Adrenal gland (tissue), 12 donors: ENCODE measurements around the gene DPYD. TPM values are rescaled to one million over a fixed set of nuclear protein-coding genes. Genes with fewer than 3 reads are reported as not detected.

Experiments
- DNase-seq, 7 donors: peaks; one replicate each; pipeline ENCODE4 v3.0.0-alpha.2; 2019 to 2020
- H3K27ac ChIP-seq, 5 donors: fragments of 200-600 bp; sonication (generic) in 4 of 5; 1 replicate in 3 of 5; 2 replicates in 2 of 5; pipeline versions ENCODE4 v1.5.1 to v1.8.0; 2016 to 2020; ENCODE audit warnings: mild to moderate bottlenecking in 1 of 5
- H3K27me3 ChIP-seq: fragments of 200-600 bp; 2 replicates; pipeline ENCODE4 v1.8.0; 2021
- H3K36me3 ChIP-seq, 2 donors: fragments of 200-600 bp; replicated peaks in 1 of 2; 1 replicate in 1 of 2; 2 replicates in 1 of 2; pipeline versions ENCODE4 v1.5.1 to v1.8.0; 2018 to 2022
- H3K4me1 ChIP-seq, 2 donors: fragments of 200-600 bp; replicated peaks in 1 of 2; 1 replicate in 1 of 2; 2 replicates in 1 of 2; pipeline versions ENCODE4 v1.5.1 to v1.8.0; 2018 to 2021
- H3K4me3 ChIP-seq, 4 donors: fragments of 200-600 bp; sonication (generic) in 3 of 4; one replicate each; pipeline ENCODE4 v1.5.1; 2016 to 2018
- H3K9me3 ChIP-seq, 3 donors: fragments of 200-600 bp; sonication (generic) in 1 of 3; replicated peaks in 1 of 3; 1 replicate in 2 of 3; 2 replicates in 1 of 3; pipeline versions ENCODE4 v1.5.1 to v1.8.0; 2016 to 2021
- POLR2A ChIP-seq, 2 donors: fragments of 450-650 bp; IDR thresholded peaks; one replicate each; pipeline ENCODE4 v1.6.1; 2017; ENCODE audit warnings: antibody characterized with exemption in 2 of 2, mild to moderate bottlenecking in 2 of 2, moderate library complexity in 1 of 2
- WGBS, 4 donors: extraction: QIAGEN DNeasy Blood & Tissue Kit in 2 of 4; methylation state at CpG; one replicate each; pipeline versions ENCODE4 v1.1.5 to v1.1.7; 2013 to 2017; 5-methylcytosine and 5-hydroxymethylcytosine counted together
- intact Hi-C, 2 donors: fragments of 100-400 bp; cut with DNase I; formaldehyde crosslinking; loops; one replicate each; pipeline versions ENCODE4 v1.14.1 to v1.15.0; 2022 to 2023
- polyA plus RNA-seq, 3 donors: library from polyadenylated mRNA; stranded (reverse); fragments of 200-250 nt in 2 of 3; fragments of 350-450 nt in 1 of 3; fragmentation: Illumina TruSeq in 1 of 3; extraction: RNeasy Lipid Tissue Mini Kit (QIAGEN cat#74804) in 1 of 3; gene quantifications; one replicate each; pipeline ENCODE4 v1.2.3, GENCODE V29; 2013 to 2014
- total RNA-seq, 9 donors: library from RNA; depleted of rRNA in 4 of 9; stranded (reverse); fragments of >200 nt in 4 of 9; fragments of 120-200 nt in 1 of 9; fragmentation: NEBNext Ultra II Directional in 1 of 9; extraction: Animal tissue kit (Norgen Biotek cat#: 25700) in 1 of 9; gene quantifications; one replicate each; pipeline versions ENCODE4 v1.1.0 to v1.2.4, GENCODE V29; 2013 to 2023
- TF ChIP-seq, protein P1 (sequence below), 6 experiments: fragments of 450-650 bp in 4 of 6; fragments of 200-600 bp in 2 of 6; sonication (generic) in 1 of 6; IDR thresholded peaks; 1 replicate in 5 of 6; 2 replicates in 1 of 6; pipeline versions ENCODE4 v1.5.1 to v1.8.0; 2016 to 2021; ENCODE audit warnings: antibody characterized with exemption in 6 of 6, mild to moderate bottlenecking in 2 of 6, moderate library complexity in 1 of 6
- donor health status: healthy with polysubstance abuse.
- donor health status: Bipolar disorder and iron deficiency.
- donor health status: DM: yes; HTN: yes; CAD: no.
- donor health status: DM: no; HTN: no; CAD: no.
- donor health status: DM: no; HTN: no; CAD: no.
- donor health status: DM: yes; HTN: yes; CAD: no.

Gene DPYD
- total and polyA plus RNA-seq, 12 donors: 6.6 to 73.1 (median 30.2) TPM

DNA sequence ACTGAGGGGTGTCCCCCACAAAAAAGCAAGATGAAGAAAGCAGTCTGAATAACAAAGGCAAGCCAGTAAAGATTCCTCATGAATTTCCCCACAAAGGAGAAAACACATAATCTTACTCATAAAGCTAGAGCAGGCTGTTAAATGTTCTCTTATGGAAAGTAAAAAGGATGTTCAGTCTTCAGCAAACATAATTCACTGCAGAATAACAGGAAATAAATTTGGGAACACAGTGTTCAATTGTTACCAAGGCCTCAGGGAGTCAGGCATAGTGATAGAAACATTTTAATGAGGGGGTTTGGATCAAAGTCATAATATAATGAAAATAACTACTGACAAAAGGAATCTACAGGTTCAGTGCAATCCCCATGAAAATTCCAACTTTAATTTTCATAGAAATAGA is 297.6 kb downstream of the DPYD start:
- Histone ChIP-seq H3K36me3 (no peaks in the 10 kb centered on the region), H3K4me3 (no peak overlapping the region), H3K27me3 (no peaks in the 10 kb centered on the region), H3K4me1 (no peaks in the 10 kb centered on the region), H3K27ac (no peak overlapping the region), H3K9me3 (peaks cover 0 to 6% (median 0%) of the 10 kb centered on the region in 3 donors)
- no peak for DNase-seq
- TF ChIP-seq, protein P1, sequence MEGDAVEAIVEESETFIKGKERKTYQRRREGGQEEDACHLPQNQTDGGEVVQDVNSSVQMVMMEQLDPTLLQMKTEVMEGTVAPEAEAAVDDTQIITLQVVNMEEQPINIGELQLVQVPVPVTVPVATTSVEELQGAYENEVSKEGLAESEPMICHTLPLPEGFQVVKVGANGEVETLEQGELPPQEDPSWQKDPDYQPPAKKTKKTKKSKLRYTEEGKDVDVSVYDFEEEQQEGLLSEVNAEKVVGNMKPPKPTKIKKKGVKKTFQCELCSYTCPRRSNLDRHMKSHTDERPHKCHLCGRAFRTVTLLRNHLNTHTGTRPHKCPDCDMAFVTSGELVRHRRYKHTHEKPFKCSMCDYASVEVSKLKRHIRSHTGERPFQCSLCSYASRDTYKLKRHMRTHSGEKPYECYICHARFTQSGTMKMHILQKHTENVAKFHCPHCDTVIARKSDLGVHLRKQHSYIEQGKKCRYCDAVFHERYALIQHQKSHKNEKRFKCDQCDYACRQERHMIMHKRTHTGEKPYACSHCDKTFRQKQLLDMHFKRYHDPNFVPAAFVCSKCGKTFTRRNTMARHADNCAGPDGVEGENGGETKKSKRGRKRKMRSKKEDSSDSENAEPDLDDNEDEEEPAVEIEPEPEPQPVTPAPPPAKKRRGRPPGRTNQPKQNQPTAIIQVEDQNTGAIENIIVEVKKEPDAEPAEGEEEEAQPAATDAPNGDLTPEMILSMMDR (IDR thresholded peaks at IDR 0.05): no peak
- TF ChIP-seq POLR2A (IDR thresholded peaks at IDR 0.05): no peak
- intact Hi-C loops: no loop called here

DNA sequence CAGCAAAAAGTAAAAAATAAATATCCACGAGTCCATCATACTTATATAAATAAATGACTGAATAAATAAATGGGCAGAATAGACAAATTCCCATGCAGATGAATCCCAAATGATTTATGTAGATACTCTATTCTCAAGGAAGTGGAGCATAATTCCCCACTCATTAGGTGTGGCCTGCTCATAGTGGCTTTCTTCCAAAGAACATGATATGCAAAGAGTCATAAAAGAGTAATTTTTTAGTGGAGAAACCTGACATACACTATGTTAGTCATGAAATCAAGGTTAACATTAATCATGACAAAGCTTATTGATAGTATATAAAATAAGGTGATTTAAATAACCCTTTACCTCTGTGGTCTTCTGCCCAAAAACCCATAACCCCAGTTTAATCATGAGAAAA is 298.9 kb downstream of the DPYD start:
- H3K4me1 ChIP-seq: no peaks in the 10 kb centered on the region
- no peak overlapping the region for H3K27ac ChIP-seq
- no peaks in the 10 kb centered on the region for H3K36me3 ChIP-seq
- intact Hi-C loops: no loop called here
- DNase-seq: no peak
- TF ChIP-seq, protein P1 (IDR thresholded peaks at IDR 0.05): no peak
- no peak for TF ChIP-seq POLR2A (IDR thresholded peaks at IDR 0.05)
- no peaks in the 10 kb centered on the region for H3K27me3 ChIP-seq
- H3K4me3 ChIP-seq: no peak overlapping the region
- WGBS, 4 donors: 82 to 95% (median 90%) methylated on average over 1 of the region's 1 CpG
- H3K9me3 ChIP-seq: peaks cover 0 to 6% (median 0%) of the 10 kb centered on the region in 3 donors

DNA sequence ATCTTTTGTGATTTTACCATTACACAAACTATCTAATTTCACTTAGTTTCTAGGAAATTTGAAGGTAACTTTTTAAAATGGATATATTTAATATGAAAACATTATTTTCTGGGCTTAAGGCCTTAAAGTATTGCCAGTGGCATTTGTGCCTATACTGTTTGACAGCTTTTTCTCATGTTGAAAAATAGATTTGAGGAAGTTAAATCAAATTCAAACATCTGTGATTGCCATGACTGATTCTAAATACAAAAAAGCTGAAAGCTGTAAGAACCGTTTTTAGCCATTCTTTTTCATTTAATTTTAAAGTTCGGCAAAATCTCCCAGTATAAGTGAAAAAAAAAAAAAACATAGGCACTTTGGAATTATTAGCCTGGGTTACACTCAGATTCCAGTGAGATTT is 301.1 kb downstream of the DPYD start:
- TF ChIP-seq POLR2A (IDR thresholded peaks at IDR 0.05): no peak
- TF ChIP-seq, protein P1 (IDR thresholded peaks at IDR 0.05): no peak
- 89 to 96% (median 92%) methylated on average over 2 of the region's 2 CpGs for WGBS, 4 donors
- intact Hi-C loops: no loop called here
- DNase-seq: no peak
- Histone ChIP-seq H3K36me3 (no peaks in the 10 kb centered on the region), H3K27ac (no peak overlapping the region), H3K9me3 (peaks cover 0 to 6% (median 0%) of the 10 kb centered on the region in 3 donors), H3K4me3 (no peak overlapping the region), H3K27me3 (no peaks in the 10 kb centered on the region), H3K4me1 (no peaks in the 10 kb centered on the region)

DNA sequence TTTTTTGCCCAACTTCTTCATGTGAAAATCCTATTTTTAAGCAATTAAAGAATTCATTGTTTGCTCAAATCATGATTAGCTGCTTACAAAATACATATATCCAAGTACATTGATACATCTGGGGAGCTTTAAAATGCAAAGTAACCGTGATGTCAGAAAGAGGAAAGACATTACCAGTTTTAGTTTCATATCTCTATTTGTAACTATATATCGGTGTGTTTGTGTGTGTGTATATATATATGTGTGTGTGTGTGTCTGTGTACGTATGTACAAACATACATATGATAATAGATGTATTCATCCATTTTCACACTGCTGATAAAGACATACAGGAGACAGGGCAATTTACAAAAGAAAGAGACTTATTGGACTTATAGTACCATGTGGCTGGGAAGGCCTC is 310.1 kb downstream of the DPYD start:
- intact Hi-C loops: no loop called here
- no peak overlapping the region for H3K4me3 ChIP-seq
- no peaks in the 10 kb centered on the region for H3K27me3 ChIP-seq
- 83 to 94% (median 85%) methylated on average over 3 of the region's 3 CpGs for WGBS, 4 donors
- peaks cover 0 to 4% (median 0%) of the 10 kb centered on the region in 3 donors for H3K9me3 ChIP-seq
- TF ChIP-seq POLR2A (IDR thresholded peaks at IDR 0.05): no peak
- TF ChIP-seq, protein P1 (IDR thresholded peaks at IDR 0.05): no peak
- no peak for DNase-seq
- H3K36me3 ChIP-seq: no peaks in the 10 kb centered on the region
- no peaks in the 10 kb centered on the region for H3K4me1 ChIP-seq
- no peak overlapping the region for H3K27ac ChIP-seq
